ENCODE results near the gene TMC1. TPM values are rescaled to one million over a fixed set of nuclear protein-coding genes. Genes with fewer than 3 reads are reported as not detected.

TMC1 gene
- total RNA-seq, 1 experiment from 2014 or later: not detected

DNA sequence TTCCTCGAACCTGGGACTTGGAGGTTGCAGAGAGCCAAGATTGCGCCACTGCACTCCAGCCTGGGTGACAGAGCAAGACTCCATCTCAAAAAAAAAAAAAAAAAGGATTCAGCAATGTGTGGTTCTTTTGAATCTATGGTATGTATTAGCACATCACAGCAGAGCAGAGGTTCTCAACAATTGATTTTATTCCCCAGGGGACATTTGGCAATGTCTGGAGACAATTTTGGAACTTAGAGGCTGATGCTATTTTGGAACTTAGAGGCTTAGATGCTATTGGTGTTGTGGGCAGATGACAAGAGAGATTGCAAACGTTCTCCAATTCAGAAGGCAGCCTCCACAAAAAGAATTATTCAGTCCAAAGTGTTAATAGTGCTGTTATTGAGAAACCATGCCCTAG lies 115.2 kb downstream of the TMC1 start:
- Histone ChIP-seq H3K27me3 (peaks cover 3% of the 10 kb centered on the region; the same call in 1 of the 2 replicates), H3K36me3 (no peaks in the 10 kb centered on the region), H3K4me3 (no peak overlapping the region), H3K27ac (no peak overlapping the region), H3K4me1 (no peaks in the 10 kb centered on the region), H3K9me3 (replicated peaks) (no peaks in the 10 kb centered on the region)
- no peak for DNase-seq

DNA sequence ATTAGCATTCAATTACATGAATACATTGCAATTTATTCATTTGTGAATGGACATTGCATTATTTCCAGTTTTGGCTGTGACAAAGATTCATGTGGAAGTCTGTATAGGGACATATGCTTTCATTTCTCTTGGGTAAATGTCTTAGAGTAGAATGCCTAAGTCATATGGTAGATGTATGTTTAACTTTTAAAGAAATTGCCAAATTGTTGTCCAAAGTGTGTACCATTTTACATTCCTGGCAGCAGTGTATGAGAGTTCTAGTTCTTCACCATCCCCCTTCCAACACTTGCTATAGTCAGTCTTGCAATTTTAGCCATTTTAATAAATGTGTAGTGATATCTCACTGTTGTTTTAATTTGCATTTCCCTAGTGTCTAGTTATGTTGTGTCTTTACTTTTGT lies 122.2 kb downstream of the TMC1 start:
- H3K4me1 ChIP-seq: no peaks in the 10 kb centered on the region
- no peak for DNase-seq
- no peaks in the 10 kb centered on the region for H3K9me3 ChIP-seq (replicated peaks)
- H3K4me3 ChIP-seq: no peak overlapping the region
- H3K36me3 ChIP-seq: no peaks in the 10 kb centered on the region
- H3K27me3 ChIP-seq: no peaks in the 10 kb centered on the region
- H3K27ac ChIP-seq: no peak overlapping the region

DNA sequence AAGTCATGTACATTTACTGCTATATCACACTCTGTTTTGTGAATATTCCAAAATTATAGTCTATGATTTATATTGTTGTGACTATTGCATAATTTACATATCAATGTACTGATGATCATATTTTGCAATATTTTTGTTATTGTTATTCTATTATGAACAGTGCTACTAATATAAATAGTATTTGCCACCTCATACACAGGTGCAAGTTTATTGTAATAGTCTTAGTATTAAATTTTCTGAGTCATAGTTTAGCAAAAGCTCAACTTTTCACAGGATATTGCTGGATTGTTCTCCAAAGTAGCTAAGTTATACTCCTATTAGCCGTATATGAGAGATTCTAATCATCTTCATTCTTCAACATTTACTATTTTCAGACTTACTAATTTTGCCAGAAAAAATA lies 124.7 kb downstream of the TMC1 start:
- H3K4me1 ChIP-seq: no peaks in the 10 kb centered on the region
- DNase-seq: no peak
- no peak overlapping the region for H3K4me3 ChIP-seq
- no peaks in the 10 kb centered on the region for H3K36me3 ChIP-seq
- H3K27ac ChIP-seq: no peak overlapping the region
- no peaks in the 10 kb centered on the region for H3K27me3 ChIP-seq
- no peaks in the 10 kb centered on the region for H3K9me3 ChIP-seq (replicated peaks)

DNA sequence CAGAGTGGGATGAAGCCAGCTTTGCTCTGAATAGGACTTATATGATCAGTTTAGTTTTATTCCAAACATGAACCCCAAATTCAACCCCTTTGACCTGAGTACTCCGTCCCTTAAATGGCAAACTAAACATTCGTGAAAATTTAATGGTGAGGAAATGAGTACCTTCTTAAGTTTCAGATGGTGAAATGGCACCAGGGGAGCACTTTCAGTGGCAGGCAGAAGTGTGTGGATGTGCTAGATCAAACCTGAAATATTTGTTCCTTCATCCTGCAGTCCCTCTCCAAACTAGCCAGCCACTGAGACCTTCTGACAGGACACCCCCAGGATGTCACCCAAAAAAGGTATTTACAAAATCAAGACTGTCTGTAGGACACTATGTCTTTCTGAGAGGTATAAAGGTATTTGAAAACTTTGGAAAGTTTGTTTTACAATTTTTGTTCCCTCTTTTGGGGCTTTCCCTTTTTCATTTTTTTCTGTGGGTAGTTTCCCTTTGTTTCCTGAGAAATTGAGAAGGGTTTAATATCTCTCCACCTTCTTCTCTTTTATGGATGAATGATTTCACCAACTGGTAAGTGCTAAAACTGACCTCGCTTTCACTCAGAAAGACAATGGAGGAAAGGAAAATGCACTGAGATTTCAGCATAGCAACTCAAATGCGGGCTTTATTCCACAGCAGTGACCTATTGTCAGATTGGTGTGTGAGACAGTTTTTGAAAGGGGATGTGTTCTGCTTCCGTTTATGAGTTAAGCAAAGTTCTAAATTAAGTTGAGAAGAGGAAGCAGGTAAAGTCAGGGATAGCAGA lies 127.1 kb downstream of the TMC1 start:
- no peak overlapping the region for H3K4me3 ChIP-seq
- H3K36me3 ChIP-seq: no peaks in the 10 kb centered on the region

DNA sequence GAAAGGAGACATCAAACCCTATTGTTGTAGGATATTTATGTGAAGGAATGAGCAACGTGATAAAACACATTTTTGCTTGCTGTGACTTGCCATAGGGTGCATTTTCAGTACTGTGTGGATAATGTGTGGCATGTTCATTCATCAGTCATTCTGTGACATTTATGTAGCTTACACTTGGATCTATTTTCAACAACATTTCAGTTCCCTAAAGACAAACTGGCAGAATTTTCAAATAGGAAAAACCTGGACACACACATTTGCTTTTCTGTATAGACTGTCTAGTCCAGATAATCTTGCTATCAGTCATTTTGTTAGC lies 127.7 kb downstream of the TMC1 start:
- Histone ChIP-seq H3K27ac (no peak overlapping the region), H3K4me1 (no peaks in the 10 kb centered on the region), H3K36me3 (no peaks in the 10 kb centered on the region), H3K27me3 (no peaks in the 10 kb centered on the region), H3K4me3 (no peak overlapping the region), H3K9me3 (replicated peaks) (no peaks in the 10 kb centered on the region)
- no peak for DNase-seq

More for the DNA sequence above, 127.1 kb downstream of the TMC1 start:
- Histone ChIP-seq H3K4me1 (no peaks in the 10 kb centered on the region), H3K27me3 (no peaks in the 10 kb centered on the region), H3K9me3 (replicated peaks) (no peaks in the 10 kb centered on the region), H3K27ac (no peak overlapping the region)
- DNase-seq: no peak

DNA sequence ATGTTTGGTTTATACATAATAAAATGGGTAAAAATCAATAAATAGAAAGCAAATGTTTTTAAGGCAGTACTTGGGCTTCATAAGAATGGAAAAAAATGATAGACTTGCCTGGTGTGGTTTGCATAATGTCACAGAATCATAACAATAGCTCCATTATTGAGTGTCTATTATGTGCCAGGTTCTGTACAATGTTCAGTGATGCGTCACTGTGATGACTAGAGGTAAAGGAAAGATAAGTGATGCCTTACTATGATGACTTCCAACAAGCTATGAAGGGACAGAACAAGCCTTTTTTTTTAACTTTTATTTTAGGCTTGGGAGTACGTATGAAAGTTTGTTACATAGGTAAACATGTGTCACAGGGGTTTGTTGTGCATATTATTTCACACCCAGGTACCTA lies 128.8 kb downstream of the TMC1 start:
- Histone ChIP-seq H3K4me3 (no peak overlapping the region), H3K4me1 (no peaks in the 10 kb centered on the region), H3K27me3 (no peaks in the 10 kb centered on the region), H3K36me3 (no peaks in the 10 kb centered on the region), H3K9me3 (replicated peaks) (no peaks in the 10 kb centered on the region), H3K27ac (no peak overlapping the region)
- DNase-seq: no peak

DNA sequence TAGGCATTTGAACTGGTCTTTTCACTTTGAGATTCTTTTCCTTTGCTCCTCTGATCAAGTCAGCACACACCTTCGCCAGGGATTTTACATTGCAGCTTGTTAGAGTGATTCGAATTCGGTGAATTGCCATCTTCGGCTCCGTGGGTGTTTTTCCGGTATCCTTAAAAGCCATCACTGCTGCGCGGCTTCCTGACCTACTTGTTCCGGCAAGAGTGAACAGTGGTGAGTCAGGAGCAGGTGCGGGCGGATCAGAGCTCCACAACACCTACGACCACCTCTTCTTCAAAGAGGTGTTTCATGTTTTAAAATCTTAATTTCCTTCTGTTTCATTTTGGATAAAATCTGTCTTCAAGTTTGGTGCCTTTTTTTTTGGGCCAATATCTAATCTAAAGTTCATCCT lies 134.6 kb downstream of the TMC1 start:
- Histone ChIP-seq H3K9me3 (replicated peaks) (no peaks in the 10 kb centered on the region), H3K27ac (no peak overlapping the region), H3K27me3 (no peaks in the 10 kb centered on the region), H3K4me1 (no peaks in the 10 kb centered on the region), H3K4me3 (no peak overlapping the region), H3K36me3 (no peaks in the 10 kb centered on the region)
- DNase-seq: no peak

DNA sequence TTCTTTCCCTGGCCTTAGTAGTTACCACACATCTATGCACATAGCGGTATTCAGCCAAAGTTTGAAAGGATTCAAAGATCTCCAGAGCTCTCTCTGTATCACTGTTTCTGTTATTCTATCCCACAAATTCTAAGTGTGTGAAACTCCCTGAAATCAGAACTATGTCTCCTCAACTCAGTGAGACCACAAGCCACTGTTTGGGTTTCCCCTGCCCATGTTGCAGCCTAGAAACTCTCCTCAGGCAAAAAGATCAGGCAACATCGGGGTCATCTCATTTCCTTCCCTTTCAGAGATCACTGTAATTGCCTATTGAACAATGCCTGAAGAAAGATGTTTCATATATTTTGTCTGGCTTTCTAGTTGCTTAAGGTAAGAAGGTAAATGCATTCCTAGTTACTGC lies 135.6 kb downstream of the TMC1 start:
- no peaks in the 10 kb centered on the region for H3K4me1 ChIP-seq
- H3K4me3 ChIP-seq: no peak overlapping the region
- H3K27me3 ChIP-seq: no peaks in the 10 kb centered on the region
- DNase-seq: no peak
- H3K9me3 ChIP-seq (replicated peaks): no peaks in the 10 kb centered on the region
- no peak overlapping the region for H3K27ac ChIP-seq
- no peaks in the 10 kb centered on the region for H3K36me3 ChIP-seq

DNA sequence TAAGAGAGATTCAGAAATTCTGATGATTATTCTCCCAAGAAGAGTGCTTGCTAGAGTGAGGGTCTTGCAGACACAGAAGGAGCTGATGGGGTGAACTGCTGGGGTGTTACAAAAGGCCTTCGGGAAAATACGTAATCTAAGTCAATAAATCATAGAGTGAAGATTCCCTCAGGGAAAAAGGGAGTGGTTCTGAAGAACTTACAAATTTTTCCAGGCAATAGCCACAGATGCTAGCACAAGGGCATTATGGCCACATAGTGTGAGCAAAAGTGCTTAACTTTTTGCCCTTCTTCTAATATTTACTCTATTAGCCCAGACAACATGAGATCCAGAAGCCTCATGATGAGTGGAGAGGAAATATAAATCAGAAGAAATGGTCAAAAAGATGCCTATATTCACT lies 137.3 kb downstream of the TMC1 start:
- H3K4me1 ChIP-seq: no peaks in the 10 kb centered on the region
- H3K27ac ChIP-seq: no peak overlapping the region
- no peak for DNase-seq
- H3K36me3 ChIP-seq: no peaks in the 10 kb centered on the region
- H3K4me3 ChIP-seq: no peak overlapping the region
- no peaks in the 10 kb centered on the region for H3K9me3 ChIP-seq (replicated peaks)
- H3K27me3 ChIP-seq: no peaks in the 10 kb centered on the region

DNA sequence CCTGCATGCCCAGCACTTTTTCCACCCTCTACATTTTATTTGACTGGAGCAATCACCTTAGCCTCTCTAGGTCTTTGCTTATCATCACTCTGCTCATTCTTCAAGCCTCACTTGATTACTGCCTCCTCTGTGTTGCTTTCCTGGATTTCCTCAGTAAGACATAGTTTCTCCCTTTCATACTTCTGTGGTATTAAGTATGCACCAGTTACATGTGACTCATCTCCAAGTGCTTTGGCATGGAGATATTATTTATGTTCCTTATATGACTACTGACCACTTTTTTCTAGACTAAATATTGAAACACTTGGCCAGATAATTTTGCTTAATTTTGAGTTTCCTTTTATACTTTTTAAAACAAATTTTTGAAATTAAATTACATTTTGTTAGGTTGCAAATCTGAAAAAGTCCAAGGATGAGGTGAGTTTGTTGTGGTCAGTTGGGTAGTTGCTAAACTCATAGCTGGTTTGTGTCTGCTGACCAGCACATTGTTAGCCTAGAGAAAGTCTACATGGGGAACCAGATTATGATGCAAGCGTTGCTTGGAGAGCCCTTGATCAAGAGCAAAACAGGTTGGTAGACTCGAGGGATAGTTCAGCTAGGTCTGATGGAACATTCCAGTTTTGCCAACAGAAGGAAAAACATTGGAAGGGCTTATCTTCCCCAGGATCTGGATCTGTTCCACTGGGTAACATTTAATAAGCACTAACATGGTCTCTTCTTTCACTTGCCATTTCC lies 140.2 kb downstream of the TMC1 start:
- H3K9me3 ChIP-seq (replicated peaks): no peaks in the 10 kb centered on the region
- no peak overlapping the region for H3K27ac ChIP-seq
- H3K36me3 ChIP-seq: no peaks in the 10 kb centered on the region
- DNase-seq: no peak
- no peak overlapping the region for H3K4me3 ChIP-seq
- no peaks in the 10 kb centered on the region for H3K27me3 ChIP-seq
- H3K4me1 ChIP-seq: no peaks in the 10 kb centered on the region

DNA sequence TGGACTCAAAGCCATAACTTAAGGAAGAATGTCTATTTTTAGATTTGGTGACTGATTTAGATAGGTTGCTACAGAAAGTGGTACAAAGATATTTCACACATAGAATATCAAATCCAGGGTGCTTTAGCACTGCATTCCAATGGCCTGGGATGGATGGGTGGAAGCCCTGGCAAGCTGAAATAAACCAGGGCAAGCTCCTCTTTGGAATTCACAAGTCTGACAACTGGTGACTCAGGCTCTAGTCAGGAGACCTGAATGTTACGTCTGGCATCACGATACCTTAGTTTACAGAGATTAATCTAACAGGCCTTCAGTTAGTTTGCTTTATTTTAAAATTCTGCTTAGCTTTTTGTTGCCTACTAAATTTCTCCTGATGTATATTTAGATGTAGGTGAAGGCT lies 144.0 kb downstream of the TMC1 start:
- no peak overlapping the region for H3K27ac ChIP-seq
- H3K36me3 ChIP-seq: no peaks in the 10 kb centered on the region
- H3K27me3 ChIP-seq: no peaks in the 10 kb centered on the region
- no peaks in the 10 kb centered on the region for H3K9me3 ChIP-seq (replicated peaks)
- H3K4me3 ChIP-seq: no peak overlapping the region
- no peaks in the 10 kb centered on the region for H3K4me1 ChIP-seq
- no peak for DNase-seq

DNA sequence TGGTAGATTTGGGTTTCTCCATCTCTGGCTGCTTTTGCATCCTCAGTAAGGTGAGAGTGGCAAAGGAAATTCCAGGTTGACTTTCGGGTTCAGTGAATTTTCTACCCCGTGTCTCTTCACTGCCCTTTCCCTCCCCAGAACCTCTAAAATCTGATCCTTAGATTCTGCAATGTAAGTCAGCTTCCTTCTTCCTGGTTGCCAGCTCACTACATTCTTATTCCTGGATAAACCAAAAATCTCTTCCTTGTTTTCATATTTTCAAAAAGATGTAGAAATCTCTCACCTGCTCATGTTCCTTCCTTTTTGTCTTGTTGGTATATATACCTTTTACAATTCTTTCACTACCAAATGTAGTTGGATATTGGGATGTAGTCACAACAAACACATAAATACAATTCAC lies 145.8 kb downstream of the TMC1 start:
- H3K27me3 ChIP-seq: no peaks in the 10 kb centered on the region
- H3K4me3 ChIP-seq: no peak overlapping the region
- no peak for DNase-seq
- H3K36me3 ChIP-seq: no peaks in the 10 kb centered on the region
- H3K9me3 ChIP-seq (replicated peaks): no peaks in the 10 kb centered on the region
- H3K27ac ChIP-seq: no peak overlapping the region
- no peaks in the 10 kb centered on the region for H3K4me1 ChIP-seq

DNA sequence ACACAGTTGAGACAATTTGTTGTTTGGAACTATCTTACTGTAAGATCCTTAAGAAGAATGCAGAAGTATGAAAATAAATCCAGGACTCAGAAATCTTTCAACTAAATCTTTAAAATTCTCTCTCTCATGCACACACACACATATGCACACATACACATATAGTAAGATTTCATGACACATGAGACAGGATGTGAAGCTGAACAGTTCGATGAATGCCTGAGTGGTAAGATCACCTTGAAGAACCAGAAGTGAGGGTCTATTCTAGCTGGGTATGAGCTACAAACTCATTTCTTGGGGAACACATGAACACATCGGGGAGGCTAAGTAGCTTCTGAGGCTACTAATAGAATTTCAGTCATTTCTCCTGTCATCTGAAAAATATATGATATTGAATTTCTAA lies 153.6 kb downstream of the TMC1 start:
- no peak overlapping the region for H3K4me3 ChIP-seq
- H3K4me1 ChIP-seq: no peaks in the 10 kb centered on the region
- no peaks in the 10 kb centered on the region for H3K36me3 ChIP-seq
- no peaks in the 10 kb centered on the region for H3K9me3 ChIP-seq (replicated peaks)
- no peak overlapping the region for H3K27ac ChIP-seq
- no peaks in the 10 kb centered on the region for H3K27me3 ChIP-seq
- DNase-seq: no peak

DNA sequence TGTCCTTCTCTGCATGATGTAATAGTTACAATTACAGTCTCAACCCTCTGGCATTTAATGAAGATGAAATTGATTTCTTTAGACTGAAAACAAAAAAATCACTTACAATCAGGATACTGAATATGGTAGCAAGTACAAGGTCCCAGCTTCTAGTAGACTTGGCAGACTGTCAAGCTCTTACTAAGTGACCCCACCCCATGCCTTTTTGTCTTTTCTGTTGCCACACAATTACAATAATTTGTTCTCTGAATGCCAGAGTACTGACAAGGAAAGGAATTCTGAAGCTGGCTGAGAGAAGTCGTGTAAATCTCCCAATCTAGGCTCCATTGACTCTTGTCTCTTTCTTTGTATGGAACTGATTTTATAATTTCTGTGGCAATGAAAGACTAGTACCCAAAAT lies 154.2 kb downstream of the TMC1 start:
- Histone ChIP-seq H3K4me1 (no peaks in the 10 kb centered on the region), H3K27ac (no peak overlapping the region), H3K27me3 (no peaks in the 10 kb centered on the region), H3K4me3 (no peak overlapping the region), H3K9me3 (replicated peaks) (no peaks in the 10 kb centered on the region), H3K36me3 (no peaks in the 10 kb centered on the region)
- DNase-seq: no peak

DNA sequence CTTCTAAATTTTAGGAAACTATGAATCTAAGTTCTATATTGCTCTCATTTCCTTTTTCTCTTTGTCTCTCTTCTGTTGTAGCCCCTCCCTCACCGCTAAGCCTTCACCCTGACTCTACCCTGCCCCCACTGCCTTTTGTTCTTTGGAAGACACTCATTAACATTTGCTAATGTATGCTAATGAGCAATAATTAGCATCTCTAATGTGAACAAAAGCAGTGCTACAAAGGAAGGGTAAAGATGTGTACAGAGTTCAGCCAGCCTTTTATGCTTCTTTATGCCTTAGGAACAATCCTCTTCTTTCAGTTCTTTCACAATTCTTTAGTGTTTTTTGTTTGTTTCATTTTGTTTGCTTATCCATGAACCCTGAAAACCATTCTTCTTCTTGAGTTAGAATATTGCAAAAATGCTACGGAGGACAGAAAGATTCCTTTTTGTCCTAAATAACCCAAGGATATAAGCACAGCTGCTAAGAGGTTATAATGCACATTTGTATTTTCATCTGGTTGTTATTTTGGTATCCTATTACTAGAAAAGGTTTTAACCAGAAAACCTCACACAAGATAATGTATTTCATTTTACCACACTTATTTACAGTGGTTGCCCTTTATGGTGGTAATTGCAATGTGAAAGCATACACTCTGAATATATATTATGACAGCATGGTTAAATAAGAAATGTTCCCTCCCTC lies 159.3 kb downstream of the TMC1 start:
- Histone ChIP-seq H3K27me3 (no peaks in the 10 kb centered on the region), H3K4me1 (no peaks in the 10 kb centered on the region), H3K36me3 (no peaks in the 10 kb centered on the region), H3K27ac (no peak overlapping the region), H3K4me3 (no peak overlapping the region), H3K9me3 (replicated peaks) (no peaks in the 10 kb centered on the region)
- no peak for DNase-seq

All from SJCRH30 (cell line).